Naive thymus-derived CD4-positive, alpha-beta T cell (primary cell): Measurements from ENCODE around the gene FUT8. TPM values are rescaled to one million over a fixed set of nuclear protein-coding genes. Genes with fewer than 3 reads are reported as not detected.
"Not testable (repeated sequence)": the region's sequence is repeated elsewhere in the genome, so short reads cannot be mapped to it uniquely, and the experiment has no call there.

Source experiments
- ATAC-seq: fragments of 150-1000 bp; cut with Tn5 transposase; 2 replicates; pipeline ENCODE4 v1.10.0; 2021; ENCODE audit warnings: mild to moderate bottlenecking, moderate library complexity
- CTCF ChIA-PET: fragments of 350-600 bp; sonication (Branson Sonifier 250); formaldehyde crosslinking; loops from one replicate; lab custom pipeline; 2021; ENCODE audit warnings: antibody characterized with exemption; lab: Charles Lee
- POLR2A ChIA-PET: fragments of 350-600 bp; sonication (Branson Sonifier 250); formaldehyde crosslinking; loops from one replicate; lab custom pipeline; 2021; ENCODE audit warnings: antibody characterized with exemption, inconsistent platforms; lab: Charles Lee
- DNase-seq, 9 donors: peaks; one replicate each; pipeline versions ENCODE4 v3.0.0 to v3.0.0-alpha.2; 2020 to 2022; ENCODE audit warnings: mixed read lengths in 1 of 9
- H3K27ac ChIP-seq: one replicate; pipeline ENCODE4 v1.7.0; 2013; ENCODE audit warnings: mild to moderate bottlenecking, low read depth, low read length, moderate library complexity
- H3K27me3 ChIP-seq, 2 donors: one replicate each; pipeline ENCODE4 v1.7.0; 2013; ENCODE audit warnings: low read length in 2 of 2, mild to moderate bottlenecking in 2 of 2, moderate library complexity in 2 of 2; ENCODE audit not compliant: control insufficient read depth in 2 of 2, insufficient read depth in 2 of 2
- H3K36me3 ChIP-seq, 3 experiments: 1 replicate in 2 of 3; 2 replicates in 1 of 3; pipeline ENCODE4 v1.7.0; 2013; ENCODE audit warnings: low read length in 3 of 3, mild to moderate bottlenecking in 3 of 3, moderate library complexity in 1 of 3; ENCODE audit not compliant: insufficient read depth in 3 of 3, control insufficient read depth in 2 of 3
- H3K4me1 ChIP-seq, 2 donors: one replicate each; pipeline ENCODE4 v1.7.0; 2013; ENCODE audit warnings: low read length in 2 of 2, mild to moderate bottlenecking in 2 of 2, moderate library complexity in 1 of 2; ENCODE audit not compliant: control insufficient read depth in 2 of 2, insufficient read depth in 2 of 2
- H3K4me3 ChIP-seq: 2 replicates; pipeline ENCODE4 v1.7.0; 2013; ENCODE audit warnings: mild to moderate bottlenecking, low read length
- H3K9me3 ChIP-seq, 3 experiments: 1 replicate in 2 of 3; 2 replicates in 1 of 3; pipeline ENCODE4 v1.7.0; 2013; ENCODE audit warnings: low read length in 3 of 3; ENCODE audit not compliant: control insufficient read depth in 2 of 3
- H3K27ac Mint-ChIP-seq, 9 donors: one replicate each; pipeline ENCODE4 v1.8.0; 2020 to 2022; ENCODE audit warnings: mixed read lengths in 9 of 9, mild to moderate bottlenecking in 8 of 9, moderate library complexity in 5 of 9, inconsistent platforms in 2 of 9
- H3K27me3 Mint-ChIP-seq, 5 donors: one replicate each; pipeline ENCODE4 v1.8.0; 2021 to 2022; ENCODE audit warnings: mixed read lengths in 5 of 5, mild to moderate bottlenecking in 1 of 5
- H3K36me3 Mint-ChIP-seq, 5 donors: one replicate each; pipeline ENCODE4 v1.8.0; 2020 to 2022; ENCODE audit warnings: mixed read lengths in 5 of 5, mild to moderate bottlenecking in 3 of 5, inconsistent platforms in 1 of 5
- H3K4me1 Mint-ChIP-seq, 7 donors: one replicate each; pipeline ENCODE4 v1.8.0; 2020 to 2022; ENCODE audit warnings: mixed read lengths in 7 of 7, mild to moderate bottlenecking in 3 of 7, inconsistent platforms in 1 of 7
- H3K4me3 Mint-ChIP-seq, 10 donors: one replicate each; pipeline ENCODE4 v1.8.0; 2020 to 2022; ENCODE audit warnings: mild to moderate bottlenecking in 10 of 10, mixed read lengths in 10 of 10, moderate library complexity in 6 of 10, inconsistent platforms in 2 of 10
- H3K9me3 Mint-ChIP-seq, 11 donors: one replicate each; pipeline ENCODE4 v1.8.0; 2020 to 2022; ENCODE audit warnings: mixed read lengths in 11 of 11, mild to moderate bottlenecking in 4 of 11, inconsistent platforms in 1 of 11, moderate library complexity in 1 of 11
- intact Hi-C, 2 donors: fragments of 100-400 bp; cut with micrococcal nuclease; formaldehyde crosslinking; loops; one replicate each; pipeline ENCODE4 v1.15.1; 2023
- polyA plus RNA-seq, 2 donors: library from polyadenylated mRNA; unstranded; fragments of 300-500 nt; fragmentation: Illumina TruSeq; gene quantifications; one replicate each; pipeline ENCODE4 v1.2.3, GENCODE V29; 2021
- total RNA-seq, 6 experiments: library from RNA in 5 of 6; stranded (reverse) in 5 of 6; gene quantifications; 1 replicate in 5 of 6; 2 replicates in 1 of 6; pipeline ENCODE4 v1.2.3 and lab custom pipeline; 2021 to 2026

Gene FUT8
- total and polyA plus RNA-seq, 7 experiments from 2014 or later, result 11.1 to 107 (median 41.6) TPM

- CTCF ChIA-PET, result not testable (repeated sequence)
- H3K4me1 Mint-ChIP-seq, result peaks cover 9 to 37% (median 30%) of the 10 kb centered on the region in 7 donors
Measured at GRCh38 chr14:65717384-65717915, 304.9 kb downstream of the FUT8 start.

GRCh38 chr14:65718629-65719028, 306.1 kb downstream of the FUT8 start:
- Mint-ChIP-seq H3K27ac (no peak overlapping the region), H3K27me3 (no peaks in the 10 kb centered on the region), H3K4me1 (peaks cover 9 to 47% (median 38%) of the 10 kb centered on the region in 7 donors), H3K36me3 (peaks cover 20 to 67% (median 59%) of the 10 kb centered on the region in 5 donors), H3K9me3 (peaks cover 7 to 50% (median 24%) of the 10 kb centered on the region in 11 donors), H3K4me3 (no peak overlapping the region)
- ChIA-PET CTCF (no interaction called here), POLR2A (no interaction called here)
- no peak for ATAC-seq
- Histone ChIP-seq H3K27ac (no peak overlapping the region), H3K4me3 (no peak overlapping the region), H3K9me3 (no peaks in the 10 kb centered on the region), H3K36me3 (no peaks in the 10 kb centered on the region), H3K4me1 (peaks cover 0 to 4% of the 10 kb centered on the region in 2 donors), H3K27me3 (no peaks in the 10 kb centered on the region)
- DNase-seq, result no peak
- intact Hi-C loops, result loop anchor here in 1 of 2 donors (1.0 kb wide), 1 partner anchor 352 kb away; no protein-coding TSS in a partner anchor

More at GRCh38 chr14:65717384-65717915, 304.9 kb downstream of the FUT8 start:
- H3K4me1 ChIP-seq, H3K4me3 ChIP-seq, H3K4me3 Mint-ChIP-seq, H3K9me3 ChIP-seq, H3K27ac ChIP-seq, intact Hi-C loops, ATAC-seq, H3K36me3 ChIP-seq, H3K27me3 Mint-ChIP-seq, H3K27ac Mint-ChIP-seq, DNase-seq, H3K27me3 ChIP-seq: not testable (repeated sequence)
- POLR2A ChIA-PET, result interaction anchor here (0.6 kb wide), 2 partner anchors 8 to 42 kb away, joined by 3 to 4 read pairs; no protein-coding TSS in a partner anchor
- Mint-ChIP-seq H3K9me3 (peaks cover 8 to 60% (median 30%) of the 10 kb centered on the region in 11 donors), H3K36me3 (peaks cover 24 to 73% (median 58%) of the 10 kb centered on the region in 5 donors)

GRCh38 chr14:65720171-65720570, 307.6 kb downstream of the FUT8 start:
- POLR2A ChIA-PET, result no interaction called here
- peaks cover 0 to 4% of the 10 kb centered on the region in 2 donors for H3K4me1 ChIP-seq
- no peak overlapping the region for H3K4me3 ChIP-seq
- H3K36me3 Mint-ChIP-seq, result peaks cover 19 to 67% (median 61%) of the 10 kb centered on the region in 5 donors
- CTCF ChIA-PET, result no interaction called here
- H3K4me3 Mint-ChIP-seq, result peak overlapping the region in 1 of 10 donors; percentile 29
- H3K27me3 ChIP-seq, result no peaks in the 10 kb centered on the region
- H3K36me3 ChIP-seq, result peaks cover 0 to 7% (median 0%) of the 10 kb centered on the region in 3 experiments
- intact Hi-C loops, result no loop called here
- no peaks in the 10 kb centered on the region for H3K9me3 ChIP-seq
- no peaks in the 10 kb centered on the region for H3K27me3 Mint-ChIP-seq
- no peak overlapping the region for H3K27ac ChIP-seq
- H3K27ac Mint-ChIP-seq, result no peak overlapping the region
- H3K9me3 Mint-ChIP-seq, result peaks cover 4 to 34% (median 17%) of the 10 kb centered on the region in 11 donors
- DNase-seq (no peak), ATAC-seq (no peak)
- peaks cover 6 to 48% (median 37%) of the 10 kb centered on the region in 7 donors for H3K4me1 Mint-ChIP-seq

GRCh38 chr14:65720743-65721142, 308.2 kb downstream of the FUT8 start:
- H3K36me3 ChIP-seq, result peaks cover 0 to 12% (median 1%) of the 10 kb centered on the region in 3 experiments
- POLR2A ChIA-PET, result no interaction called here
- no peak overlapping the region for H3K4me3 ChIP-seq
- Mint-ChIP-seq H3K4me1 (peaks cover 6 to 48% (median 37%) of the 10 kb centered on the region in 7 donors), H3K9me3 (peaks cover 4 to 28% (median 16%) of the 10 kb centered on the region in 11 donors), H3K27me3 (no peaks in the 10 kb centered on the region), H3K27ac (no peak overlapping the region), H3K36me3 (peaks cover 15 to 65% (median 60%) of the 10 kb centered on the region in 5 donors), H3K4me3 (no peak overlapping the region)
- H3K4me1 ChIP-seq, result peaks cover 0 to 4% of the 10 kb centered on the region in 2 donors
- no peak for DNase-seq
- H3K27ac ChIP-seq, result no peak overlapping the region
- CTCF ChIA-PET, result no interaction called here
- no peaks in the 10 kb centered on the region for H3K9me3 ChIP-seq
- intact Hi-C loops, result no loop called here
- ATAC-seq, result no peak
- no peaks in the 10 kb centered on the region for H3K27me3 ChIP-seq

GRCh38 chr14:65723348-65723747, 310.8 kb downstream of the FUT8 start:
- H3K27ac Mint-ChIP-seq, result peak overlapping the region in 4 of 9 donors; percentile 6 to 77 (median 44)
- peaks cover 29 to 79% (median 75%) of the 10 kb centered on the region in 5 donors for H3K36me3 Mint-ChIP-seq
- Histone ChIP-seq H3K27ac (no peak overlapping the region), H3K36me3 (peaks cover 0 to 17% (median 4%) of the 10 kb centered on the region in 3 experiments), H3K9me3 (no peaks in the 10 kb centered on the region), H3K4me1 (peaks cover 0 to 4% of the 10 kb centered on the region in 2 donors), H3K4me3 (no peak overlapping the region), H3K27me3 (no peaks in the 10 kb centered on the region)
- intact Hi-C loops, result no loop called here
- H3K27me3 Mint-ChIP-seq, result no peaks in the 10 kb centered on the region
- peaks cover 4 to 25% (median 11%) of the 10 kb centered on the region in 11 donors for H3K9me3 Mint-ChIP-seq
- peaks cover 7 to 42% (median 37%) of the 10 kb centered on the region in 7 donors for H3K4me1 Mint-ChIP-seq
- CTCF ChIA-PET, result no interaction called here
- ATAC-seq, result no peak
- peak overlapping the region in 3 of 10 donors; percentile 11 to 53 (median 23) for H3K4me3 Mint-ChIP-seq
- DNase-seq, result no peak
- POLR2A ChIA-PET, result no interaction called here

GRCh38 chr14:65728604-65729003, 316.1 kb downstream of the FUT8 start:
- Histone ChIP-seq H3K4me3 (no peak overlapping the region), H3K36me3 (peaks cover 0 to 17% (median 4%) of the 10 kb centered on the region in 3 experiments), H3K27ac (no peak overlapping the region), H3K4me1 (no peaks in the 10 kb centered on the region), H3K27me3 (no peaks in the 10 kb centered on the region), H3K9me3 (no peaks in the 10 kb centered on the region)
- ATAC-seq (no peak), DNase-seq (no peak)
- Mint-ChIP-seq H3K27ac (no peak overlapping the region), H3K4me3 (no peak overlapping the region), H3K27me3 (no peaks in the 10 kb centered on the region), H3K36me3 (peaks cover 20 to 64% (median 52%) of the 10 kb centered on the region in 5 donors), H3K4me1 (peaks cover 4 to 22% (median 10%) of the 10 kb centered on the region in 7 donors), H3K9me3 (peaks cover 0 to 14% (median 4%) of the 10 kb centered on the region in 11 donors)
- POLR2A ChIA-PET, result no interaction called here
- intact Hi-C loops, result no loop called here
- CTCF ChIA-PET, result no interaction called here
